HPDE6-E6E7 (cell line): ENCODE data around the gene CLCN6.

Source experiments
- DNase-seq: peaks from one replicate; pipeline ENCODE4 v3.0.0; 2011; ENCODE audit warnings: missing footprints; ENCODE audit errors: extremely low spot score

CLCN6 gene

GRCh38 chr1:11831945-11832725, 26.1 kb downstream of the CLCN6 start:
- DNase-seq = no peak

GRCh38 chr1:11833497-11833896, 27.5 kb downstream of the CLCN6 start:
- no peak for DNase-seq

GRCh38 chr1:11833900-11834299, 27.9 kb downstream of the CLCN6 start:
- DNase-seq = no peak

GRCh38 chr1:11835441-11836225, 29.6 kb downstream of the CLCN6 start:
- DNase-seq = no peak

GRCh38 chr1:11836955-11837766, 31.2 kb downstream of the CLCN6 start:
- DNase-seq = no peak

- no peak for DNase-seq
Observed at GRCh38 chr1:11837767-11838348, 31.9 kb downstream of the CLCN6 start.

GRCh38 chr1:11838349-11839272, 32.6 kb downstream of the CLCN6 start:
- DNase-seq = peak; percentile 86

GRCh38 chr1:11839727-11840705, 34.0 kb downstream of the CLCN6 start:
- DNase-seq = no peak

- DNase-seq = no peak
Observed at GRCh38 chr1:11841245-11842153, 35.5 kb downstream of the CLCN6 start.

GRCh38 chr1:11842154-11843041, 36.4 kb downstream of the CLCN6 start:
- no peak for DNase-seq

- peak; percentile 26 for DNase-seq
Observed at GRCh38 chr1:11845641-11846335, 39.8 kb downstream of the CLCN6 start.

GRCh38 chr1:11847667-11848372, 41.8 kb downstream of the CLCN6 start, which contains the start of gene NPPA:
Gene NPPA, minus strand, starts transcription at chr1:11847783. Its CDS starts 99 bp downstream, at chr1:11847684.
- no peak for DNase-seq

GRCh38 chr1:11848373-11848700, 42.3 kb downstream of the CLCN6 start:
- DNase-seq = no peak

- no peak for DNase-seq
Observed at GRCh38 chr1:11850156-11850555, 44.2 kb downstream of the CLCN6 start.

GRCh38 chr1:11851180-11851579, 45.2 kb downstream of the CLCN6 start:
- DNase-seq = no peak

GRCh38 chr1:11854519-11854918, 48.5 kb downstream of the CLCN6 start:
- DNase-seq = no peak
